ENCODE results near the gene ZNF423. TPM values are rescaled to one million over a fixed set of nuclear protein-coding genes. Genes with fewer than 3 reads are reported as not detected.
"Not testable (repeated sequence)": the region's sequence is repeated elsewhere in the genome, so short reads cannot be mapped to it uniquely, and the experiment has no call there.

Gene ZNF423
- total RNA-seq, 1 experiment from 2014 or later: 0.49 TPM

GRCh38 chr16:49881890-49882289, 26.0 kb upstream of the ZNF423 start:
- Histone ChIP-seq H3K4me3 (ENCODE audit: low read depth in 2 of 2, low read length in 2 of 2) (no peak overlapping the region), H3K9me3 (ENCODE audit: control insufficient read depth, insufficient read depth, low read depth, low read length) (no peaks in the 10 kb centered on the region), H3K27ac (ENCODE audit: low read length) (no peak overlapping the region), H3K36me3 (ENCODE audit: control insufficient read depth, insufficient read depth, low read length) (no peaks in the 10 kb centered on the region), H3K27me3 (ENCODE audit: control insufficient read depth, insufficient read depth, low read length) (no peaks in the 10 kb centered on the region), H3K4me1 (ENCODE audit: control insufficient read depth, insufficient read depth, low read length) (no peaks in the 10 kb centered on the region)
- ChIA-PET POLR2A (no interaction called here), CTCF (no interaction called here)
- in situ Hi-C loops (cut with HindIII; ENCODE audit: low pct_unique_long_range_greater_than_20kb, low sequenced_read_pairs): no loop called here
- BruUV-seq (replicated peaks): no TSS peak
- intact Hi-C loops (cut with micrococcal nuclease; ENCODE audit: unreplicated experiment): no loop called here
- TF ChIP-seq CTCF (IDR thresholded peaks at IDR 0.05) (no peak), TCF7L2 (IDR thresholded peaks at IDR 0.05; ENCODE audit: low read depth, low read length) (no peak), POLR2AphosphoS5 (IDR thresholded peaks at IDR 0.05; ENCODE audit: low read depth, low read length) (no peak), SIN3A (IDR thresholded peaks at IDR 0.05; ENCODE audit: borderline replicate concordance, insufficient read depth, low read depth, low read length) (no peak), REST (IDR thresholded peaks at IDR 0.05; ENCODE audit: insufficient read depth in 1 of 2, low read depth in 2 of 2, low read length in 1 of 2) (no peak)
- ATAC-seq (no peak), DNase-seq (ENCODE audit: low read depth, low spot score) (no peak)

GRCh38 chr16:49878540-49878939, 22.6 kb upstream of the ZNF423 start:
- H3K27me3 ChIP-seq (ENCODE audit: control insufficient read depth, insufficient read depth, low read length); H3K4me3 ChIP-seq (ENCODE audit: low read depth in 2 of 2, low read length in 2 of 2); POLR2A ChIA-PET; H3K9me3 ChIP-seq (ENCODE audit: control insufficient read depth, insufficient read depth, low read depth, low read length); H3K36me3 ChIP-seq (ENCODE audit: control insufficient read depth, insufficient read depth, low read length); intact Hi-C loops (cut with micrococcal nuclease; ENCODE audit: unreplicated experiment); CTCF ChIA-PET; BruUV-seq (replicated peaks); in situ Hi-C loops (cut with HindIII; ENCODE audit: low pct_unique_long_range_greater_than_20kb, low sequenced_read_pairs); ATAC-seq; H3K4me1 ChIP-seq (ENCODE audit: control insufficient read depth, insufficient read depth, low read length); DNase-seq (ENCODE audit: low read depth, low spot score); H3K27ac ChIP-seq (ENCODE audit: low read length): not testable (repeated sequence)

- ChIA-PET POLR2A (no interaction called here), CTCF (interaction anchor here (0.5 to 1.2 kb wide), 2 partner anchors 17 to 385 kb away, joined by 3 to 4 read pairs; no protein-coding TSS in a partner anchor)
- no peak overlapping the region for H3K4me3 ChIP-seq (ENCODE audit: low read depth in 2 of 2, low read length in 2 of 2)
- no peaks in the 10 kb centered on the region for H3K27me3 ChIP-seq (ENCODE audit: control insufficient read depth, insufficient read depth, low read length)
- intact Hi-C loops (cut with micrococcal nuclease; ENCODE audit: unreplicated experiment): no loop called here
- no peak overlapping the region for H3K27ac ChIP-seq (ENCODE audit: low read length)
- TF ChIP-seq CTCF (IDR thresholded peaks at IDR 0.05): peak; percentile 90
- TF ChIP-seq REST (IDR thresholded peaks at IDR 0.05; ENCODE audit: insufficient read depth in 1 of 2, low read depth in 2 of 2, low read length in 1 of 2): no peak
- in situ Hi-C loops (cut with HindIII; ENCODE audit: low pct_unique_long_range_greater_than_20kb, low sequenced_read_pairs): no loop called here
- ATAC-seq (peak; percentile 93), DNase-seq (ENCODE audit: low read depth, low spot score) (no peak)
- no peaks in the 10 kb centered on the region for H3K4me1 ChIP-seq (ENCODE audit: control insufficient read depth, insufficient read depth, low read length)
- no TSS peak for BruUV-seq (replicated peaks)
- H3K36me3 ChIP-seq (ENCODE audit: control insufficient read depth, insufficient read depth, low read length): no peaks in the 10 kb centered on the region
- H3K9me3 ChIP-seq (ENCODE audit: control insufficient read depth, insufficient read depth, low read depth, low read length): no peaks in the 10 kb centered on the region
Observed at GRCh38 chr16:49876716-49877129, 20.8 kb upstream of the ZNF423 start.
